ENCODE measurements around the gene OCRL.

OCRL gene

DNA sequence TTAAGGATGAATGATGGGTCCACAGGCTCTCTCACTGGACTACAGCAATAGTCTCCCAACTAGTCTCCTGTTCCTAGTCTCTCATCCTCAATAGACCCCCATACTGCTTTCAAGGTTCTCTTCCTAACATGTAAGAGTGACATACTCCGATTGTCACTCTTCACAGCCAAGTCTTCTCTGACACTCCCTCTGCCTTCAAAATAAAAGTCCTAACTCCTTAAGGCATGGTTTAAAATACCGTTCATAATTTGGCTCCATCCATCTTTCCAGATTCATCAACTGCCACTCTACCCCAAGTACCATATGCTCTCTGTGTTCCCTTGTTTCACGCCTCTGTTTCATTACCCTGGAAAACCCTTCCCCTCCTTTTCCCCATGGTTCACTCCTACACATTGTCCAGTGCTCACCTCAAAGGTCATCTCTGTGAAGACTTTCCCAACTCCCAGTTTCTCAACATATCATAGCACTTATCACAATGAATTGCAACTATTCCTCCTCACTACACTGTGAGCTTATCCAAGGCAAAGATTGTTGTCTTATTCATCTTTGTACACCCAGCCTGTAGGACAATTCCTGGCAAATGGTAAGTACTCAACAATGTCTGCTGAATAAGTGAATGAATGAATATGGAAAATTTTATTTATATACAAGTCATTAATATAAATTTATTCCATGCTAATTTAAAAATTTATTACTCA, 42.8 kb upstream of the OCRL start:
- Histone ChIP-seq H3K27me3 (ENCODE audit: low read length) (no peaks in the 10 kb centered on the region), H3K9me3 (ENCODE audit: insufficient read depth, low read length) (no peaks in the 10 kb centered on the region), H3K9ac (ENCODE audit: low read length) (no peak overlapping the region), H3K9me2 (replicated peaks; ENCODE audit: insufficient read depth, low read length) (no peaks in the 10 kb centered on the region), H3K79me2 (ENCODE audit: insufficient read depth, low read length) (no peaks in the 10 kb centered on the region), H3K27ac (ENCODE audit: low read depth, low read length) (no peak overlapping the region), H3K4me3 (ENCODE audit: insufficient read depth, low read length, poor library complexity, severe bottlenecking) (no peak overlapping the region), H3F3A (ENCODE audit: insufficient read depth) (no peaks in the 10 kb centered on the region), H4K20me1 (ENCODE audit: low read depth, low read length) (no peaks in the 10 kb centered on the region), H2AFZ (ENCODE audit: low read depth, low read length, severe bottlenecking) (no peak overlapping the region), H3K36me3 (ENCODE audit: low read length) (no peaks in the 10 kb centered on the region), H3K4me2 (ENCODE audit: low read depth, low read length, poor library complexity, severe bottlenecking) (no peak overlapping the region)
- TF ChIP-seq CTCF (IDR thresholded peaks at IDR 0.05; ENCODE audit: insufficient read depth, low read length, poor library complexity, severe bottlenecking) (no peak), EZH2phosphoT487 (conservative IDR thresholded peaks at IDR 0.05; ENCODE audit: low read length) (no peak)

DNA sequence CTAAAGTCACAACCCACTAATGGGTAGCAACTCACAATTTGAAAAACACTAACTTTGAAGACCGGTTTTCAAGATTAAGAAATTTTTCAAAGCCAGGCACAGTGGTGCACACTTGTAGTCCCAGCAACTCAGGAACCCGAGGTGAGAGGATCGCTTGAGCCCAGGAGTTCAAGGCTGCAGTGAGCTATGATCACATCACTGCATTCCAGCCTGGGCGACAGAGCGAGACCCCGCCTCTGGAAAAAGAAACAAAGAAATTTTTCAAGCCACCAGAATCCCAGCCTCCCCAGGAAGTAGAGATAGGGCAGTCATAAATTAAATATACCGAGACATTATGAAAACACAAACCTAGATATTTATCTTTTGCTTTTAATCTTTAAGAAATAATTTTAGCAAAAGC, 29.7 kb upstream of the OCRL start:
- Histone ChIP-seq H3K36me3 (ENCODE audit: low read length) (no peaks in the 10 kb centered on the region), H3K4me3 (ENCODE audit: insufficient read depth, low read length, poor library complexity, severe bottlenecking) (no peak overlapping the region), H3K9me2 (replicated peaks; ENCODE audit: insufficient read depth, low read length) (no peaks in the 10 kb centered on the region), H3K79me2 (ENCODE audit: insufficient read depth, low read length) (no peaks in the 10 kb centered on the region), H3K4me2 (ENCODE audit: low read depth, low read length, poor library complexity, severe bottlenecking) (no peak overlapping the region), H3K9me3 (ENCODE audit: insufficient read depth, low read length) (no peaks in the 10 kb centered on the region), H3K27me3 (ENCODE audit: low read length) (no peaks in the 10 kb centered on the region), H3F3A (ENCODE audit: insufficient read depth) (no peaks in the 10 kb centered on the region), H4K20me1 (ENCODE audit: low read depth, low read length) (no peaks in the 10 kb centered on the region), H3K27ac (ENCODE audit: low read depth, low read length) (no peak overlapping the region), H3K9ac (ENCODE audit: low read length) (no peak overlapping the region), H2AFZ (ENCODE audit: low read depth, low read length, severe bottlenecking) (no peak overlapping the region)
- TF ChIP-seq CTCF (IDR thresholded peaks at IDR 0.05; ENCODE audit: insufficient read depth, low read length, poor library complexity, severe bottlenecking), result no peak
- no peak for TF ChIP-seq EZH2phosphoT487 (conservative IDR thresholded peaks at IDR 0.05; ENCODE audit: low read length)

DNA sequence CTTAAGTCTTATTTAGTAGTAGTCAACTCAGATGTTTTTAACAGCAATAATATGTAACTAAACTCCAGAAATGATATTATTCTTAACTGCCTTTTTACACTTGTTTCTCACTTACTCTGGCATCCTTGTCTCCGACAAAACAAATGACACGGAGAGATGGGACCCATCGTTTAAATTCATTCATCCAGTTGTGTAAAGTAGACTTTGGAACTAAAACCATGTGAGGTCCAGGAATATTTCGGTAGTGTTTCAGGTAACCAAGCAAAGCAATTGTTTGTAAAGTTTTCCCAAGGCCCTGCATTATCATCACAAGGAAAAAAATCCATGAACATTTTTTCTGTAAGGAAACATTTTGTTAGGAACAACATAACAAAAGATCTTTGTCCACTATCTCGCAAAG, 28.4 kb upstream of the OCRL start:
- no peaks in the 10 kb centered on the region for H3K9me2 ChIP-seq (replicated peaks; ENCODE audit: insufficient read depth, low read length)
- H3K4me2 ChIP-seq (ENCODE audit: low read depth, low read length, poor library complexity, severe bottlenecking), result no peak overlapping the region
- no peak overlapping the region for H3K27ac ChIP-seq (ENCODE audit: low read depth, low read length)
- no peaks in the 10 kb centered on the region for H3F3A ChIP-seq (ENCODE audit: insufficient read depth)
- no peaks in the 10 kb centered on the region for H4K20me1 ChIP-seq (ENCODE audit: low read depth, low read length)
- H3K9ac ChIP-seq (ENCODE audit: low read length), result no peak overlapping the region
- no peak overlapping the region for H2AFZ ChIP-seq (ENCODE audit: low read depth, low read length, severe bottlenecking)
- TF ChIP-seq CTCF (IDR thresholded peaks at IDR 0.05; ENCODE audit: insufficient read depth, low read length, poor library complexity, severe bottlenecking) (no peak), EZH2phosphoT487 (conservative IDR thresholded peaks at IDR 0.05; ENCODE audit: low read length) (no peak)
- no peaks in the 10 kb centered on the region for H3K79me2 ChIP-seq (ENCODE audit: insufficient read depth, low read length)
- no peaks in the 10 kb centered on the region for H3K9me3 ChIP-seq (ENCODE audit: insufficient read depth, low read length)
- no peaks in the 10 kb centered on the region for H3K36me3 ChIP-seq (ENCODE audit: low read length)
- no peak overlapping the region for H3K4me3 ChIP-seq (ENCODE audit: insufficient read depth, low read length, poor library complexity, severe bottlenecking)
- no peaks in the 10 kb centered on the region for H3K27me3 ChIP-seq (ENCODE audit: low read length)
